Chondrocyte (in vitro differentiated cells): ENCODE data around the gene PAK1. TPM values are rescaled to one million over a fixed set of nuclear protein-coding genes. Genes with fewer than 3 reads are reported as not detected.

ENCODE experiments used
- DNase-seq: peaks from one replicate; pipeline ENCODE4 v3.0.0; 2021; ENCODE audit warnings: mixed read lengths, low spot score
- H3K27ac Mint-ChIP-seq: one replicate; pipeline ENCODE4 v1.8.0; 2021; ENCODE audit warnings: mild to moderate bottlenecking, moderate library complexity, mixed read lengths; ENCODE audit not compliant: unreplicated experiment
- H3K27me3 Mint-ChIP-seq: 2 replicates; pipeline ENCODE4 v1.8.0; 2021; ENCODE audit warnings: low read depth, mixed read lengths
- H3K36me3 Mint-ChIP-seq: 2 replicates; pipeline ENCODE4 v1.8.0; 2021; ENCODE audit warnings: low read depth, mixed read lengths
- H3K4me1 Mint-ChIP-seq: 2 replicates; pipeline ENCODE4 v1.8.0; 2021; ENCODE audit warnings: low read depth, mild to moderate bottlenecking, mixed read lengths
- H3K4me3 Mint-ChIP-seq: one replicate; pipeline ENCODE4 v1.8.0; 2021; ENCODE audit warnings: mild to moderate bottlenecking, moderate library complexity, mixed read lengths; ENCODE audit not compliant: unreplicated experiment
- H3K9me3 Mint-ChIP-seq: 2 replicates; pipeline ENCODE4 v1.8.0; 2021; ENCODE audit warnings: low read depth, mixed read lengths
- total RNA-seq: library from RNA; stranded (reverse); gene quantifications from 3 replicates; pipeline ENCODE4 v1.2.1, GENCODE V29; 2021
- TF ChIP-seq, protein P1 (sequence below): fragments of 200-600 bp; sonication (generic); IDR thresholded peaks from 2 replicates; pipeline ENCODE4 v1.5.0; 2021; ENCODE audit warnings: antibody characterized with exemption, mild to moderate bottlenecking, moderate library complexity

PAK1 gene
- total RNA-seq, 1 donor from 2014 or later = 28.2 TPM

DNA sequence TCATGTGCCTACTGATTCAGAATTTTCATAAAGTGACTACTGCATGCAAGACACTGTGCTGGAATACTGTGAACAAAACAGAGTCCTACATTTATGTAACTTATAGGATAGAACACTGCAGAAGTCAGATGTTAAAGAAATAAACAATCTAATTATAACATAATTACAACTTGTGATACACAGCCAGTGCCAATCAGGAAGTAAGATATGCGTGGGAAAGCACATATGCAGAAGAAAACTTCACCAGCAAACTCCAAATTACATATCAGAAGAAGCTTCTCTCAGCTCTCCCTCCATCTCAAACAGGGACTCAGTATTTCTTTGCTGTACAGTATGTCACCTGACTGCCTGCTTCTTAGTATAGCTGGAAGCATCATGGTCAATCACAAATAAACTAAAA lies 37.4 kb downstream of the PAK1 start:
- no peak for DNase-seq
- Mint-ChIP-seq H3K27ac (no peak overlapping the region), H3K4me1 (no peaks in the 10 kb centered on the region), H3K9me3 (no peaks in the 10 kb centered on the region), H3K27me3 (peaks cover 3% of the 10 kb centered on the region), H3K4me3 (no peak overlapping the region), H3K36me3 (no peaks in the 10 kb centered on the region)
- TF ChIP-seq, protein P1, sequence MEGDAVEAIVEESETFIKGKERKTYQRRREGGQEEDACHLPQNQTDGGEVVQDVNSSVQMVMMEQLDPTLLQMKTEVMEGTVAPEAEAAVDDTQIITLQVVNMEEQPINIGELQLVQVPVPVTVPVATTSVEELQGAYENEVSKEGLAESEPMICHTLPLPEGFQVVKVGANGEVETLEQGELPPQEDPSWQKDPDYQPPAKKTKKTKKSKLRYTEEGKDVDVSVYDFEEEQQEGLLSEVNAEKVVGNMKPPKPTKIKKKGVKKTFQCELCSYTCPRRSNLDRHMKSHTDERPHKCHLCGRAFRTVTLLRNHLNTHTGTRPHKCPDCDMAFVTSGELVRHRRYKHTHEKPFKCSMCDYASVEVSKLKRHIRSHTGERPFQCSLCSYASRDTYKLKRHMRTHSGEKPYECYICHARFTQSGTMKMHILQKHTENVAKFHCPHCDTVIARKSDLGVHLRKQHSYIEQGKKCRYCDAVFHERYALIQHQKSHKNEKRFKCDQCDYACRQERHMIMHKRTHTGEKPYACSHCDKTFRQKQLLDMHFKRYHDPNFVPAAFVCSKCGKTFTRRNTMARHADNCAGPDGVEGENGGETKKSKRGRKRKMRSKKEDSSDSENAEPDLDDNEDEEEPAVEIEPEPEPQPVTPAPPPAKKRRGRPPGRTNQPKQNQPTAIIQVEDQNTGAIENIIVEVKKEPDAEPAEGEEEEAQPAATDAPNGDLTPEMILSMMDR = no peak

- no peak for DNase-seq
- H3K4me3 Mint-ChIP-seq = no peak overlapping the region
- H3K9me3 Mint-ChIP-seq = no peaks in the 10 kb centered on the region
- H3K36me3 Mint-ChIP-seq = no peaks in the 10 kb centered on the region
- no peak overlapping the region for H3K27ac Mint-ChIP-seq
- peaks cover 3% of the 10 kb centered on the region for H3K27me3 Mint-ChIP-seq
- TF ChIP-seq, protein P1 = no peak
- no peaks in the 10 kb centered on the region for H3K4me1 Mint-ChIP-seq
Measured at GRCh38 chr11:77435972-77436371, 37.9 kb downstream of the PAK1 start.

- Mint-ChIP-seq H3K4me3 (no peak overlapping the region), H3K9me3 (no peaks in the 10 kb centered on the region), H3K36me3 (no peaks in the 10 kb centered on the region), H3K27me3 (no peaks in the 10 kb centered on the region), H3K27ac (no peak overlapping the region), H3K4me1 (no peaks in the 10 kb centered on the region)
- no peak for DNase-seq
- TF ChIP-seq, protein P1 = no peak
Measured at GRCh38 chr11:77431813-77432212, 42.1 kb downstream of the PAK1 start.

DNA sequence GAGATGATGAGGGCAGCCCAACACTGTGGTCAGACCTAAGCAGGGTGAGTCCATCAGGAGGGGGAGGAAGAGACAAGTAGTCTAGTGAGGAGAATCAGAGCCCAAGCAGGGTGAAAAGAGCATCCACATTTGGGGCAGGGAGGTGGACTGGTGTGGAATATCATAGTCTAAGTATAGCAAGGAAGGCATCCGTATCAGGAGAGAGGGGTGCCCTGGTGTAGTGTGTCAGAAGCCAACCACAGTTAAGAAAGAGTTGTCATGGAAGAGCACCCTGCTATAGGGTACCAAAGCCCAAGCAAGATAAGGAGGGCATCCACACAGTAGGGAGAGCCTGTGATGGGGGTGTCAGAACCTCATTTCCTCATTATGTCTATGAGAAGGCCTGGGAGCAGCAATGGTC lies 45.3 kb downstream of the PAK1 start:
- DNase-seq = no peak
- Mint-ChIP-seq H3K27me3 (no peaks in the 10 kb centered on the region), H3K4me3 (no peak overlapping the region), H3K4me1 (no peaks in the 10 kb centered on the region), H3K36me3 (no peaks in the 10 kb centered on the region), H3K9me3 (no peaks in the 10 kb centered on the region), H3K27ac (no peak overlapping the region)
- TF ChIP-seq, protein P1 = no peak

- TF ChIP-seq, protein P1 = no peak
- H3K9me3 Mint-ChIP-seq = no peaks in the 10 kb centered on the region
- no peaks in the 10 kb centered on the region for H3K36me3 Mint-ChIP-seq
- no peaks in the 10 kb centered on the region for H3K4me1 Mint-ChIP-seq
- no peak overlapping the region for H3K4me3 Mint-ChIP-seq
- H3K27ac Mint-ChIP-seq = no peak overlapping the region
- no peaks in the 10 kb centered on the region for H3K27me3 Mint-ChIP-seq
- no peak for DNase-seq
Measured at GRCh38 chr11:77425346-77425745, 48.5 kb downstream of the PAK1 start.
